Retinal pigment epithelial cell (primary cell): Measurements from ENCODE around the gene WDR37.

Experiments
- DNase-seq: peaks from one replicate; pipeline ENCODE4 v3.0.0-alpha.2; 2010; ENCODE audit warnings: low read depth
- H3K4me3 ChIP-seq: 2 replicates; pipeline ENCODE4 v1.5.1; 2011; ENCODE audit warnings: mild to moderate bottlenecking, low read length, control low read depth, moderate library complexity
- CTCF ChIP-seq: conservative IDR thresholded peaks from 2 replicates; pipeline ENCODE4 v1.5.1; 2011; ENCODE audit warnings: low read depth, low read length, control low read depth, inconsistent platforms

WDR37 gene

GRCh38 chr10:1015688-1016087, 40.5 kb upstream of the WDR37 start:
- TF ChIP-seq CTCF: no peak
- H3K4me3 ChIP-seq: no peak overlapping the region
- DNase-seq: no peak

- DNase-seq: no peak
- no peak overlapping the region for H3K4me3 ChIP-seq
- TF ChIP-seq CTCF: no peak
Observed at GRCh38 chr10:1019362-1019761, 36.8 kb upstream of the WDR37 start.

- no peak for DNase-seq
- no peak for TF ChIP-seq CTCF
- no peak overlapping the region for H3K4me3 ChIP-seq
Observed at GRCh38 chr10:1020460-1020859, 35.7 kb upstream of the WDR37 start.

GRCh38 chr10:1020958-1021357, 35.2 kb upstream of the WDR37 start:
- no peak for DNase-seq
- H3K4me3 ChIP-seq: no peak overlapping the region
- TF ChIP-seq CTCF: no peak

GRCh38 chr10:1022413-1022812, 33.8 kb upstream of the WDR37 start:
- peak overlapping the region; percentile 23 for H3K4me3 ChIP-seq
- peak; percentile 9 for TF ChIP-seq CTCF
- no peak for DNase-seq

GRCh38 chr10:1024103-1024502, 32.1 kb upstream of the WDR37 start:
- H3K4me3 ChIP-seq: no peak overlapping the region
- no peak for TF ChIP-seq CTCF
- no peak for DNase-seq

GRCh38 chr10:1025683-1026082, 30.5 kb upstream of the WDR37 start, which contains the start of gene IDI2:
TSS of gene IDI2 (minus strand) at chr10:1025859. CDS start at chr10:1024723, 1,136 bp downstream.
- no peak for DNase-seq
- no peak within 1 kb of the TSS for H3K4me3 ChIP-seq
- no peak for TF ChIP-seq CTCF
